ENCODE measurements around the gene MMP2. TPM values are rescaled to one million over a fixed set of nuclear protein-coding genes. Genes with fewer than 3 reads are reported as not detected.

MMP2 gene
- total and polyA plus RNA-seq, 2 of the 13 experiments (the other 11 are each of a cell fraction or from before 2014, with no cell fraction given), result 0.31 to 1.3 TPM

GRCh38 chr16:55465077-55465896 lies 13.7 kb upstream of the MMP2 start (continued):
- TF ChIP-seq CBFB (CRISPR knock-in tag; IDR thresholded peaks at IDR 0.05) (0 out of 2 replicates have a peak, but pooled peaks have one; percentile 38), ZNF230 (CRISPR knock-in tag; IDR thresholded peaks at IDR 0.05) (no peak), ZBTB34 (CRISPR knock-in tag; IDR thresholded peaks at IDR 0.05) (no peak), ZMYM3 (CRISPR knock-in tag; IDR thresholded peaks at IDR 0.05) (no peak), HDAC2 (CRISPR knock-in tag; IDR thresholded peaks at IDR 0.05) (peak; percentile 27; the same call in 1 of the 2 replicates), HHEX (CRISPR knock-in tag; IDR thresholded peaks at IDR 0.05) (no peak), ZNF44 (CRISPR knock-in tag; IDR thresholded peaks at IDR 0.05) (no peak), NCOA1 (CRISPR knock-in tag; IDR thresholded peaks at IDR 0.05) (no peak), ZNF180 (CRISPR knock-in tag; IDR thresholded peaks at IDR 0.05; ENCODE audit: borderline replicate concordance, low read depth) (no peak), FOXA3 (CRISPR knock-in tag; IDR thresholded peaks at IDR 0.05) (peak; percentile 35; the same call in 1 of the 2 replicates), ZHX1 (CRISPR knock-in tag; IDR thresholded peaks at IDR 0.05; ENCODE audit: low read depth) (no peak), ZBTB38 (CRISPR knock-in tag; IDR thresholded peaks at IDR 0.05) (no peak), ZBTB3 (CRISPR knock-in tag; IDR thresholded peaks at IDR 0.05; ENCODE audit: borderline replicate concordance, low read depth) (no peak), ELF1 (CRISPR knock-in tag; IDR thresholded peaks at IDR 0.05) (peak; percentile 48), ZUFSP (CRISPR knock-in tag; IDR thresholded peaks at IDR 0.05; ENCODE audit: borderline replicate concordance) (no peak), NBN (conservative IDR thresholded peaks at IDR 0.05) (no peak), ZNF891 (CRISPR knock-in tag; IDR thresholded peaks at IDR 0.05) (no peak), ZFY (CRISPR knock-in tag; IDR thresholded peaks at IDR 0.05) (peak; percentile 48; the same call in 1 of the 2 replicates), ZNF724P (CRISPR knock-in tag; IDR thresholded peaks at IDR 0.05; ENCODE audit: borderline replicate concordance) (no peak), ZNF879 (CRISPR knock-in tag; IDR thresholded peaks at IDR 0.05) (no peak), XBP1 (CRISPR knock-in tag; IDR thresholded peaks at IDR 0.05) (no peak), ZNF570 (CRISPR knock-in tag; IDR thresholded peaks at IDR 0.05; ENCODE audit: borderline replicate concordance) (no peak), POGZ (CRISPR knock-in tag; IDR thresholded peaks at IDR 0.05) (no peak), RFX3 (CRISPR knock-in tag; IDR thresholded peaks at IDR 0.05) (no peak), ELK4 (CRISPR knock-in tag; IDR thresholded peaks at IDR 0.05; ENCODE audit: borderline replicate concordance) (no peak)

Data from HepG2 (cell line).